HG02885 (cell line): ENCODE data around the gene XXYLT1.

Experiments used
- ATAC-seq: cut with Tn5 transposase; IDR thresholded peaks from one replicate; pipeline ENCODE4 v1.9.1; 2021; ENCODE audit warnings: mild to moderate bottlenecking; ENCODE audit not compliant: unreplicated experiment, poor library complexity

The XXYLT1 gene

DNA sequence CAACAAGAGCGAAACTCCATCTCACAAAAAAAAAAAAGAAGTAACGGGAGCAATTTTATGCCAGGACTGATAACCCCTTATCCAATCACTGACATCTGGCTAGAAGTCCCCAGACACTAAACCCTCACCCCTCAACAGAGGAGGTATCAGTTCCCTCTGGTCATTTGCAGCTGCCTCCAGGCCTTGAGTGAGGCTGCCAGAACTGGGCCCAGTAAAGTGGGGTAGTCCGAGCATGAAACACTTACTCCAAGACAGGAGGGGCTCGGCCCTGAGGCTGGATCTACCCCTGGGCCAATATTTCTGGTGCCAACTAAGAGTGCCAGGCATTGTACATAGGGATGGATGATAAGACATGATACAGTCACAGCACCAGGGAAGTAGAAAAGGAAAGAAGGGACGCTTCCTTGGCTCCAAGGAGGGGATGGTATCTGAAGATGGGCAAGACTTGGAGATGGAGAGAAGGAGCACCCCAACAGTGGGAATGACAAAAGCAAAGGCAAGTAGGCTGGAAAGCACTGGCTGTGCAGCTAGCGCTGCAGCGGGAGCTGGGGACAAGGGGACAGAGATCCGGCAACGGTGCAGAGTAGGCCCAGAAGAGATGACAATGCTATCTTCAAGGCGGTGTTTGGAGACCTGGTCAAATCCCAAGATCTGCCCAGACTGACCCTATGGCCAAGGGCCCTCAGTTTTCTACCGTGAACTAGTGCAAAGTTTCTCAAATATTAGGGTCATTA is 2.2 kb downstream of the XXYLT1 start:
- ATAC-seq = no peak

DNA sequence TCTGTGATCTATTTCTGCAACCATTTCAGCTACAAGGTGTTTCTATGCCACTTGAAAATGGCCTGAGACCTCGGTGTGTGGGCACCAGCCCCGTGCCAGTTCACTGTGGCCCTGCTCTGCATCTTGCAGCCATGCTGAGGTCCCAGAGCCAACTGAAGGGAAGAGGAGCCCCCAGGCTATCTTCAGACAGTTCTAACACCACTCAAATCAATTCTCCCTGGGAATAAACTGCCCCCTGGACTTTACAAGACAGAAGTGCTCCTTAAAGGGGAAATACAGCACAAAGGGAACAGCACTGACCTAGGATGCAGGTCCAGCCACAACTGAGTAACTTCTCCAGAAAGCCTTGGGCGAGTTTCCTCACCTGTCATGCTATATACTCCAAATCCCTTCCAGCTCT is 3.9 kb downstream of the XXYLT1 start:
- ATAC-seq = no peak

DNA sequence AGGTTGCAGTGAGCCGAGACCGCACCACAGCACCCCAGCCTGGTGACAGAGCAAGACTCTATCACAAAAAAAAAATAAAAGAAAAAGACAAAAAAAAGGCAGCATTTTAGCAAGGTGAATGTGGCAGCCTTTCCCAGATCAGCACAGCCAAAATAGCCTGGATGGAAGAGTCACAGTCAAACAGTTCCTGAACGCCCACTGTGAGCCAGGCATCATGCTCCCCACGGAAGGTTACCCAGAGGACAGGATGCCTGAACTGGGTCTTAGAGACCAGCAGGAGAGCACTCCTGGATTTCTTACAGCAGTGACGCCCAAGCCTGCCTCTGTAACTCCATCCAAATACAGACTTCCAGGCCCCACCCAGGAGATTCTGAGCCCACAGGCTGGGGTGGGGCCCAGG is 4.5 kb downstream of the XXYLT1 start:
- no peak for ATAC-seq

DNA sequence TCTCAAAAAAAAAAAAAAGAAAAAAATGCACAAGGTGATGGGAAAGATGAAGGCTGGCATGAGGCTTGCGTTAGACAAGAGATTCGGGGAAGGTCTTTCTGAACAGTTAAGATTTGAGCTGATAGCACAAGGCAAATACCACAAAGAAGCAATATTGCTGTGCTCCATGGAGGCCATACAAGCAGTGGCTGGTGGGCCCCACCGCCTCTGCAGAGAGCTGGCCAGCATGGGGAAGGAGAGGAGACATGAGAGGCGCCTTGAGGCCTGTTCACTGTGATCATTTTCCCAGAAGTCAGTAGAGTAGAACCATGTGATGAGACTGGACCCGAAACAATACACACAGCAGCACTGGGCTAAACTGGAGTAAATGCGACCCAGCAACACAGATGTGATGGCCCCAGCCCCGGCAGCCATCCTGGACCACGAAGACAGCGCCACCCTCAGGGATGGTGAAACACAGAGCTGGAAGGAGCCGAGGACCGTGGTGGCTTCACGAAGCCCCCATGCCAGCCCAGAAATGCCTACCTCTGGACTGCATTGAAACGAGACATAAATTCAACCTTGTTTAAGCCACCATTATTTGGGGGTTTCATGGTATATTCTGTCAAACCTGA is 5.5 kb downstream of the XXYLT1 start:
- no peak for ATAC-seq

DNA sequence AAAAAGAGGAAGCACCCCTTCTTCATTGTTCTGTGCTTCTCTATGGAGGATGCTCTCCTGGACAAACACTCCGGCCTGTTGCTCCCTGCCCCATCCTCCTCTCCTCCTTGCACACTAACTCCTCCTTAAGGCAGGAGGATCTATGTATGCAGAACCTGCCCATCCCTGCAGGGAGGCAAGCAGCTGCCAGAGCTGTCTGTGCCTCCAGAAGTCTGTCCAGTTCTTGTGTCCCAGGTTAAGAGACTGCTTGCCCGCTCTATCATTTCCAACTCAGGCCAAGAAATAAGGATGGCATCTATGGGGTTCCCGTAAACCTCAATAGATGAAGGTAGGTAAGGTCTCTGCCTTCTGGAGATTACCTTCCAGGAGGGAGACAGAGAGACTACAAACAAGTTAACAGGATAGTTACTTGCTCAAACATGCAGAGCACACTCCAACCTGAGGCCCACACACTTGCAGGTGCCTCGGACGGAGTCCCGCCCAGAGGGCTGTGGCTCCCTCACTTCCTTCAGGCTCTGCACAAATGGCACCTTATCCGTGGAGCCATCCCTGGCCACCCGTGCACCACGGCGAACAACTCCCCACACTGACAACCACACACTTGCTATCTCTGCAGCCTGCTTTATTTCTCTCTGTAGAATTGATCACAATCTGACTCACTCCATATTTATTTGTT is 6.9 kb downstream of the XXYLT1 start:
- no peak for ATAC-seq

DNA sequence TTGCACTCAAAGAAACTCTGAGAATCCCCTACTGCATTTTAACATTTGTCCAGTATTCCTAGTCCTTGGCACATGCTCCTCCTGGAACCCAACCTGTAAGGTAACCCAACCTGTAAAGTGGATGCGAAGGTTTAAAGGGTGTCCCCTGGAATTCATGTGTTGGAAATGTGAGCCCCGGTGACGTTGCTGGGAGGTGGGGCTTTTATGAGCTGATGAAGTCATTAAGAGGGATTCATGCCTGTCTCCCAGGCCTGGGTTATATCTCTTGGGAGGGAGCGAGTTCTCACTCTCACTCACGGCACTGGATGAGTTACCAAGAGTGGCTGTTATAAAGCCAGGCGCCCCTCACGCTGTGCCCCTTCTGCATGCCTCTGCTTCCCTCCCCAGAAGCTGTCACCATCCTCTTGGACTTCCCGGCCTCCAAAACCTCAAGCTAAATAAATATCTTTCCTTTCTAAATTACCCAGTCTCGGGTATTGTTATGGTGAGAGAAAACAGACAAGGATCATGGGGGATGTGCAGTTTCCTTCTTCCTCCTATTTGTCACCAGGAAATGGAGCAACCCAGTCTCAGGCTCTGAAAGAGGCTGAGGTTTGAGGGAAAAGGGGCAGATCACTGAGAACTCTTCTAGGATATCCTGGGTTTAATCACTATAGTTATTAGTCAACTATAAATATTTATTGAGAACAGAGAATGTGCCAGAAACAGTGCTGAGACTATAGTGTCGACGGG is 7.6 kb downstream of the XXYLT1 start:
- no peak for ATAC-seq

DNA sequence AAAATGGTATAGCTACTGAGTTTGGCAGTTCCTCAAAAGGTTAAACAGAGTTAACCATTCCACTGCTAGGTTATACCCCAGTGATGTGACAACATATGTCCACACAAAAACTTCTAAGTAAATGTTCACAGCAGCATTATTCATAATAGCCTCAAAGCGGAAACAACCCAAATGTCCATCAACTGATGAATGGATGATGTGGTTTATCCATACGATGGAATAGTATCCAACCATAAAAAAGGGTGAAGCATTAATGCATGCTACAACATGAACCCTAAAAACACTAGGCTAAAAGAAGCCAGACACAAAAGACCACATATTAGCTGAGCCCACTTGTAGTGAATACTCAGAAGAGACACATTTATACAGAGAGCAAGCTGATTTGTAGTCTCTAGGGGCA is 9.0 kb downstream of the XXYLT1 start:
- ATAC-seq = no peak

DNA sequence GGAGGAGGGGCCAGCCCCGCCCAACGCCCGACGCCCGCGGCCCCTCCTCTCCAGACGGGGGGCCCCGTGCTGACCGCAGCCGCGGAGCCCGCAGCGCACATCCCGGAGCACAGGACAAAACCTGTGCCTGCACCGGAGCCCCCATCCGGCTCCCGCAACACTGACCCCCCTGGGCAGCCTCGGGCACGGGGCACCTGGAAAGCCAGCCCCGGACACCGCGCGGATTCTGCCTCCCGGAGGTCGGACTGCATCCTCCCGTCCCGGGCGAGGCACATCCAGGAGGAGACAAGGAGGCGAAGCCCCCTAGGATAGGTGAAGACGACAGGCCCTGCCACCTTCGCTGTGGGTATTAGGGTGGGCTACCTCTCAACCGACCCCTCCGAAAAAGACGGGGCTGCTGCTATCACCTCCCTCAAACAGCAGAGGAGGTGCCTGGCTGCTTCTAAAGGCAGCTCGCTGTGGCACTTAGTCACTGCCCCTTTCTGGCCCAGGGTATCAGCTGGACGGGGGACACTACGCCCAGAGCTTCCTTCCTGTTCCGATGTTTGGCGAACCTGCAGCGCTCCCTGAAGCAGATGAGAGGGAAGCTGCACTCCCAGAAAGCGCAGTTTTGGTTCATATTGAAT is 10.6 kb downstream of the XXYLT1 start:
- ATAC-seq = no peak

DNA sequence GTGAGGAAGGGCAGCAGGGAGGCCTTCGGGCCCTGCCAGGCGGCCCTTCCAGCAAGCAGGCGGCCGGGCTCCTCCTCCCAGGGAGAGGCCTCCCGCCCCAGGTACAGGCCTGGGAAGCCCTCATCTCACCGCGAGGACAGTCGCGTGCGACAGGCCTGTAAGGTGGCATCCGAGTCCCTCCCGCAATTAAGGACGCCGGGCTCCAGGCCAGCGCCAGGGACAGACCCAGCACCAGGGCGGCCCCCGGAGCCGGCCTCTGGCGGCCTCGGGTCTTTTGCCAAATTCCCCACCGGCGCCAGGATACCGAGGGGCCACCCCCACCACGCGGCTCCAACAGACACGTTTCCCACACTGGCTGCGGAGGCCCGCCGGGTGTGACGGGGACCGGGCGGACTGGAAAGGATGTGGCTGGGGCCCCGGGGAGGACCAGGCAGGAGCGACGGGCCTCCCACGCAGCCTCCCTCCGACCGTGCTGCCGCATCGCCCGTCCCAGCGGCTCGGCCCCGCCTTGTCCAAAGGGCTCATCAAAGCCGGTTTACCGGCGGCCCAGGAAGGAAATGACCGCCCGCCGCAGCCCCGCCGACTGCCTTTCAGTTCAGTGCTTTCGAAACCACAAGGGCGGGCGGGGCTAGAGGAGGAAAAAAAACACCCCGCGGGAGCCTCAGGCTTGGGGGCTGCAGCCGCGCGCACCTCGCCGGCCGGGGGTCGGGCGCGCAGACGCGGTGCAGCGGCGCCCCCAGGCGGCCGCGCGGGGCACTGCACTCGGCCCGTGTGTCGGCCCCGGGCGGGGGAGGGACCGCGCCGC is 11.3 kb downstream of the XXYLT1 start:
- ATAC-seq = peak; percentile 79

DNA sequence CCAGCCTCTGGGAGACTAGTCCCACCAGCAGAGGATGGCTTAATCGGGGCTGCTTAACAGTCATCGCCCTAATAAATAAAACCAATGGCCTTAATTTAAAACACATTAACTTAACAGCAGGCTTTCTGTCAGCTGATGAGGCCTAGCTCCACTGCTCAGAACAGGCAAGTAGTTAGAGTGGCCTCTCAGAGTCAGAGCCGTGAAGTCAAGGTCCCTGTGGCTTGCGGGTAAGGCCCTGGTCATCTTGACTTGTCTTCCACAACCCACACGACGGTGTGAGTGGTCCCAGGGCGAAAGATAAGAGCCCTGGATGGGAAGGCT is 11.8 kb downstream of the XXYLT1 start:
- ATAC-seq = peak; percentile 3

DNA sequence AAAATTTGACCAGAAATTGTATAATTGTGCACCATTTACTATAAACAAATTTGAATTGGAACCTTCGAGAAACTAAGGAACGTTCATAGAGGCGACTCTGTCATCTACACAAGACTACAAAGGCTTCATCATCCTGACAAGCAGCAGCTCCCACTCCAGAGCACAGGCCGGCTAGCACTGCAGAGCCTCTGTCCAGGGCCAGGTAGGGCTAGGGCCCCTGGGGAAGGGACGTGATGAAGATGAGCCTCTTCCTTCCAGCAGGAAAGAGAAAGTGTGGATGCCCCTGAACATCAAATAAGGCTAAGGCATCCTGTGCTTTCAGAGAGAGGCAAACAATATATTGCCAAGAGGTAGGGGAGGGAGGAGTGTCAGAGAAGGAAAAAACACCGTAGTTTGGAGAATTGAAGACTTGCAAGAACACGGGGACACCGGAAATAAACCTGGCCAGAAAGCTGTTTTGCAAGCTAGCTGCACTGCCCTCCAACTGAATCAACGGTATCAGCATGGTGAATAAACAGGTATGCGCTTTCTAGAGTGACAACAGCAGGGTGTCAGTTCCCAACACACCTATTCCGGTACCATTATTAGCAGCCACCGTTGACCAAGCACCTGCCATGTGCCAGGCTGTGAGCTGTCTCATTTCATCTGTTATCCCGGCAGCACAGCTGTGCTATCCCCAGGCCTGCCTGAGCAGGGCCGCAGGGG is 12.4 kb downstream of the XXYLT1 start:
- ATAC-seq = no peak

DNA sequence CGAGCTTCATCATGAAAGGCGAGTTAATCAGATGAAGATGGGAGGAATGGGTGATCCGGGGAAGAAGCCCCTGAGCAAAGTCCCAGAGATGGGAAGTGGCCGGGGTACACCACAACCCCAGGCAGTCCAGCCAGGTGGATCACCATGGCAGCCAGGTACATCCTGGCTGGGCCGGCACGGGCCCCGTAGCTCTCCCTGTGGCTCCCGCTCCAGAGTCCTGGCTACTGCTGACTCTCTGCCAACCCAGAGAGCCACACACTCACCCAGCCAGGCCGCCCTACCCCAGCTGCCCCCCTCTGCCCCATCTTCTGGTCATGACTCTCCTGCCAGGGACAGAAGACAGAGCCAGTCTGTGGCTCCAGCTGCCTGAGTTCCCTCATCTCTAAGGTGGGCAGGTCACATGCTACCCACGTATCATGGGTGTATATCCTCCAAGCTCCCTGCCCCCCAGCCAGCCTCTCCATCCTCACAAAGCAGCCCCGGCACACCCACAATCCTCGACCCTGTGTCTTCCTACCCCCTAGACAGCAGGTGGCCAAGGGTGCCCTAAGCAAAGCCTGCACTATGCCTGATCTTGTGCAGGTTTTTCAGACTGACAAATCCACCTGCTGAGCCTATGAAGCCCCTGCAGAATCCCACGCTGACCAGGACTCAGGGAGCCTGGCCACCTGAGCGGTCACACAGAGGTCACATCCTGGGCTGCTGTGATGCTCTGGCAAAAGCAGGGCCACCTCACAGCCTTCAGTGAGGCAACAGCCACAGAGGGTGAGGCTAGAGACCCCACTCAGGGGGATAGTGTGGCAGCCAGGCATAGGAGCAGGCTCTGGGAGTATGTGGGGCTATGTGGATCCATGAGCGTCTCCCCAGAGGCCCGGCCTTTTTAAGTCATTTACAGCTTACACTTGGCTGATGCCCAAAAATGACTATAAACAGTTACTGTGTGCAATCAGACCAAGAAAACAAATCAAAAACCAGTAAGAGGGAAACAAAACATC is 13.2 kb downstream of the XXYLT1 start:
- ATAC-seq = no peak

DNA sequence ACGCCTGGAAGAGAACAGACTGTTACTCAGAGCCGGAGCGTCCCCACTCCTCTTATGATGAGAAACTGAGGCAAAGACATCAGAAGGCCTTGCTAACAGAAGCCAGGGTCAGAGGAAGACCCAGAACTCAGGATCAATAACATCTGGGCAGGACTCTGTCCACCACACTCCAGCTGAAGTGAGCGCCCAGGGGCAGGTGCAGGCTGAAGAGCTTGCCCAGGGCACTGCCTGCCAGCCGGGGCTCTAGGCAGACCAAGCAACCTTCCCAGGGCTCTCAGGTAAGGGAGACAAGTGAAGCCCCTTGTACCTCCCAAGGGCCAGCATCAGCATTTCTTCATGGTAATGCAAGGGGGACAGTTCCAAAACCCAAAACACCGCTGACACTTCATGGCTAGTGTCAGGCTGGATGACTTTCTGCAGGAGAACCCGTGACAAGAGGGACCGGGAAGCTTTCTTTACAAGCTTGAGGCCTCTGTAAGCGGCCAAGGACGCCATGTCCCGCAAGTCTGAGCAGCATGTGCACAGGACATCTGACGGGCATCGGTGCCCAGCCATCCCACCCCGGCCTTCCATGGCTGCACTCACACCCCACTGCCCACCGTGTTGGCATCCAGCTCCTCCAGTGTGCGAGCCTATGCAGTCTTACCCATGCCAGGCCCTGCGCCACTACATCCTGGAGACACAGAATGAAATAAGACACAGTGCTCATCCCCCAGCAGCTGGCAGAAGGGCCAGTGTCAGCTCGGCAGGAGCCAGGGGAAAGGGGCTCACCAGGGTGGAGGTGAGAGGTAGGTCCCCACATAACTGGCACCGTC is 14.1 kb downstream of the XXYLT1 start:
- no peak for ATAC-seq

DNA sequence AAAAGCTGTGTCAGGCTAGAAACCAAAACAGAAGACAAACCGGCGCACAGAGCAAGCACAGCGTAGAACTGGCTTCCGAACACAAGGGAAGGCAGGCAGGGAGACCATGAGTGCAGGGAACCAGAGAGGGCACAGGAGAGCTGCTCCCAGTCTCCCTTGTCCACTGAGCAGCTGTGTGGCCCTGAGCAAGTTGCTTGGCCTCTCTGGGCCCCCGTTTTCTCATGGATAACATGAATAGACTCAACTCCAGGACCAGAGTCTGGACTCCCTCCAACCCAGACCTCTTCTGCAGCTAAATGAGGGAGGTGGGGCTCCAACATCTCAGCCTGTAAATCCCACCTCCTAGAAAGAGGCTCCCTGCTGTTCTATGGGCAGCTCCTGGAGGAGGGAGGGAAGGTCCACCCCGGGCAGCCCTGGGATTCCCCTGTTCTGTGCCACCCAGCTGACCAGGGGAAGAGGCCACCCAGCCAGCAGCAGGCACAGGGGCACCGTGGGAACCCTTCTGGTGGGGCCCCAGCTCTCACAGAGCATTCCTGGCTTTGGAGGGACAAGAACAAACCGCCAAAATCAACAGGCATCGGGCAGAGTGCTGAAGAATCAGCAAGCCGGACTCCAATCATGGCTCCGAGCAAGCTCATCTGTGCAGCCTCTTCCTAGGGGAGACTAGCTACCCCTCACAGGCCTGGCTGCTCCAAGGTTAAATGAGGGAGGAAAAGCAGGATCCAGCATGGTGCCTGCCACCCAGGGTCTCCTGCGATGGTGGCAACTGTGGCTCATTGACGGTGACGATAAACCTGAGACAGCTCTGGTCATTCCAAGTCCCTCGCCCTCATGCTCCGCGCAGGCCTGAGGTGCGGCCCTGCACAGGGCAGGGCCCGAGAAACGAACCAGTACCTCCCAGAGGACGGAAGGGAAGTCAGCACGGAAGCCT is 15.1 kb downstream of the XXYLT1 start:
- no peak for ATAC-seq

DNA sequence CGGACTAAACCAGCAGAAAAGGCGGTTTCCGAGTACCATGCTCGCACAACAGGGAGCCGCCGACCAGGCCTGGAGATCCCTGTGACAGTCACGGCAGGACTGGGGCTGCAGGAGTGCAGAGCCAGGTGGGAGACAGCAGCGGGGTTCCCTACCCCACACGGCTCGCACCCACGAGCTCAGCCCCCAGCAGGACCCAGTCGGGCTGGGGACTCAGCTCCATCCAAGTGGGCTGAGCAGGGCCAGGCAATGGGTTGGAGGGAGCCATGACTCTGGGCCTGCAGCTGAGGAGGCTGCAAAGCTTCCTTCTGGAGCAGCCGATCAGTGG is 15.8 kb downstream of the XXYLT1 start:
- ATAC-seq = no peak

DNA sequence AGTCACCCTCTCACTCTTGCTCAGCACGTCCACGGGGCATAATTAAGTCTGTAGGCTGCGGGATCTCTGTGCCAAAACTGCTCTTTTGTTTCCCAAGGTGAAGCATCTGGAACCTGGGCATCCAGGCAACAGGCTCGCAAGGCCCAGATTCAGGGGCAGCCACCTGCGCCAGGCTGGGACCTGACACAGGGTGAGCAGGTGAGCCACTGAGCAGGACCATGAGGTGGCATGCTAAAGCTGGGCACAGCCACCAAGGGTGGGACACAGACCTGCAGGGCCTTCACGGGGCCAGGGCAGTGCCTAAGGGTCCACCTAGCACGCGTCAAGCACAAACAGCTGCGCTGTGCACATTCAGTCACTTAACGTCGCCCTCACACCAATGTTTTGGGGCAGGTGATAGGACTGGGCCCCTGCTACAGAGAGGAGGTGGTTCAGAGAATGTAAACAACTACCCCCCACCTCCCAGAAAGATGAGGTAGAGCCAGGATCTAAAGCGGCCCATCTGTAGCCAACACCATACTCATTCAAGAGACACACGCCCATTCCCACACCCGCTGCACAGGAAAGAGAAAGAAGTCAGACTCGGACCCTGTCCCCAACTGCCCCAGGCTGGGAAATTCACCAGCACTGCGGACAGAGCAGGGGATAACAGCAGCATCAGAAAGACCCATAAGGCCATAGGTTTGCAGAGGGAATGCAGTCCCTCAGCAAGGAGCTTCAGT is 16.3 kb downstream of the XXYLT1 start:
- no peak for ATAC-seq
